ENCODE results near the gene SLMAP. TPM values are rescaled to one million over a fixed set of nuclear protein-coding genes. Genes with fewer than 3 reads are reported as not detected.

The SLMAP gene
- total and polyA plus RNA-seq, 2 experiments from 2014 or later, result 32.1 to 73.0 TPM

- TF ChIP-seq, protein P1, sequence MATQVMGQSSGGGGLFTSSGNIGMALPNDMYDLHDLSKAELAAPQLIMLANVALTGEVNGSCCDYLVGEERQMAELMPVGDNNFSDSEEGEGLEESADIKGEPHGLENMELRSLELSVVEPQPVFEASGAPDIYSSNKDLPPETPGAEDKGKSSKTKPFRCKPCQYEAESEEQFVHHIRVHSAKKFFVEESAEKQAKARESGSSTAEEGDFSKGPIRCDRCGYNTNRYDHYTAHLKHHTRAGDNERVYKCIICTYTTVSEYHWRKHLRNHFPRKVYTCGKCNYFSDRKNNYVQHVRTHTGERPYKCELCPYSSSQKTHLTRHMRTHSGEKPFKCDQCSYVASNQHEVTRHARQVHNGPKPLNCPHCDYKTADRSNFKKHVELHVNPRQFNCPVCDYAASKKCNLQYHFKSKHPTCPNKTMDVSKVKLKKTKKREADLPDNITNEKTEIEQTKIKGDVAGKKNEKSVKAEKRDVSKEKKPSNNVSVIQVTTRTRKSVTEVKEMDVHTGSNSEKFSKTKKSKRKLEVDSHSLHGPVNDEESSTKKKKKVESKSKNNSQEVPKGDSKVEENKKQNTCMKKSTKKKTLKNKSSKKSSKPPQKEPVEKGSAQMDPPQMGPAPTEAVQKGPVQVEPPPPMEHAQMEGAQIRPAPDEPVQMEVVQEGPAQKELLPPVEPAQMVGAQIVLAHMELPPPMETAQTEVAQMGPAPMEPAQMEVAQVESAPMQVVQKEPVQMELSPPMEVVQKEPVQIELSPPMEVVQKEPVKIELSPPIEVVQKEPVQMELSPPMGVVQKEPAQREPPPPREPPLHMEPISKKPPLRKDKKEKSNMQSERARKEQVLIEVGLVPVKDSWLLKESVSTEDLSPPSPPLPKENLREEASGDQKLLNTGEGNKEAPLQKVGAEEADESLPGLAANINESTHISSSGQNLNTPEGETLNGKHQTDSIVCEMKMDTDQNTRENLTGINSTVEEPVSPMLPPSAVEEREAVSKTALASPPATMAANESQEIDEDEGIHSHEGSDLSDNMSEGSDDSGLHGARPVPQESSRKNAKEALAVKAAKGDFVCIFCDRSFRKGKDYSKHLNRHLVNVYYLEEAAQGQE (IDR thresholded peaks at IDR 0.05; ENCODE audit: unreplicated experiment), result no peak
- TF ChIP-seq ZNF331 (CRISPR knock-in tag; IDR thresholded peaks at IDR 0.05; ENCODE audit: low read depth) (no peak), CREB1 (CRISPR knock-in tag; IDR thresholded peaks at IDR 0.05; ENCODE audit: low read depth) (no peak)
Observed at GRCh38 chr3:57935539-57935938, 179.4 kb downstream of the SLMAP start (continued).

DNA sequence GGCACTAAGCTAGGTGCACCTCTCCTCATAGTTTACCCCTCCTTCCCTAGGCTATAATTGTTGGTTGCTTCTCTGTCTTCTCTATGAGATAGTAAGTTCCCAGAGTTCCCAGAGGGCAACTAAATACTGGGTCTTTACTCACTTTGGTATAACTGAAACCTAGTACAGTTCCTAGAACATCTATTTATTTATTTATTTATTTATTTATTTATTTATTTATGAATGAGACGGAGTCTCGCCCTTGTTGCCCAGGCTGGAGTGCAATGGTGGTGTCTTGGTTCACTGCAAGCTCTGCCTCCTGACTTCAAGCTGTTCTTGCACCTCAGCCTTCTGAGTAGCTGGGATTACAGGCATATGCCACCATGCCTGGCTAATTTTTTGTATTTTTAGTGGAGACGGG is 181.0 kb downstream of the SLMAP start:
- H4K20me1 ChIP-seq (replicated peaks; ENCODE audit: insufficient read depth), result no peaks in the 10 kb centered on the region
- H3K36me3 ChIP-seq (ENCODE audit: insufficient read depth), result no peaks in the 10 kb centered on the region
- H3F3A ChIP-seq (replicated peaks; ENCODE audit: low read depth), result no peaks in the 10 kb centered on the region; the same call in 1 of the 2 replicates
- Mint-ChIP-seq H3K27ac (no peak overlapping the region), H3K4me1 (peaks cover 9% of the 10 kb centered on the region), H3K36me3 (ENCODE audit: low read depth) (peaks cover 22% of the 10 kb centered on the region), H3K27me3 (ENCODE audit: insufficient read depth, low read depth, poor library complexity) (peaks cover 6% of the 10 kb centered on the region), H3K4me3 (no peak overlapping the region), H3K9me3 (peaks cover 11% of the 10 kb centered on the region; the same call in 2 of the 3 replicates)
- H3K4me3 ChIP-seq, result no peak overlapping the region
- TF ChIP-seq CREB1 (CRISPR knock-in tag; IDR thresholded peaks at IDR 0.05; ENCODE audit: low read depth) (no peak), ZNF331 (CRISPR knock-in tag; IDR thresholded peaks at IDR 0.05; ENCODE audit: low read depth) (no peak), EZH2 (IDR thresholded peaks at IDR 0.05; ENCODE audit: low read depth, unreplicated experiment) (no peak), EZH2phosphoT487 (IDR thresholded peaks at IDR 0.05; ENCODE audit: unreplicated experiment) (no peak), ZNF114 (CRISPR knock-in tag; IDR thresholded peaks at IDR 0.05) (no peak)
- TF ChIP-seq, protein P2, sequence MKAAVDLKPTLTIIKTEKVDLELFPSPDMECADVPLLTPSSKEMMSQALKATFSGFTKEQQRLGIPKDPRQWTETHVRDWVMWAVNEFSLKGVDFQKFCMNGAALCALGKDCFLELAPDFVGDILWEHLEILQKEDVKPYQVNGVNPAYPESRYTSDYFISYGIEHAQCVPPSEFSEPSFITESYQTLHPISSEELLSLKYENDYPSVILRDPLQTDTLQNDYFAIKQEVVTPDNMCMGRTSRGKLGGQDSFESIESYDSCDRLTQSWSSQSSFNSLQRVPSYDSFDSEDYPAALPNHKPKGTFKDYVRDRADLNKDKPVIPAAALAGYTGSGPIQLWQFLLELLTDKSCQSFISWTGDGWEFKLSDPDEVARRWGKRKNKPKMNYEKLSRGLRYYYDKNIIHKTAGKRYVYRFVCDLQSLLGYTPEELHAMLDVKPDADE (IDR thresholded peaks at IDR 0.05), result no peak
- TF ChIP-seq, protein P1 (IDR thresholded peaks at IDR 0.05; ENCODE audit: unreplicated experiment), result no peak
- H3K27ac ChIP-seq (ENCODE audit: low read depth), result no peak overlapping the region
- ATAC-seq, result no peak
- H3K4me2 ChIP-seq, result no peak overlapping the region
- H3K27me3 ChIP-seq (ENCODE audit: insufficient read depth), result no peaks in the 10 kb centered on the region
- no peak for DNase-seq (ENCODE audit: low spot score)
- H2AFZ ChIP-seq, result no peak overlapping the region
- H3K9me2 ChIP-seq (ENCODE audit: insufficient read depth), result peaks cover 5% of the 10 kb centered on the region
- no peaks in the 10 kb centered on the region for H3K79me2 ChIP-seq (replicated peaks; ENCODE audit: insufficient read depth)
- H3K4me1 ChIP-seq (ENCODE audit: insufficient read depth), result peaks cover 5% of the 10 kb centered on the region
